ENCODE data around the gene RALGPS2.
A peak's percentile ranks its signal among the peaks of the same experiment; 100 is the strongest.

DNA sequence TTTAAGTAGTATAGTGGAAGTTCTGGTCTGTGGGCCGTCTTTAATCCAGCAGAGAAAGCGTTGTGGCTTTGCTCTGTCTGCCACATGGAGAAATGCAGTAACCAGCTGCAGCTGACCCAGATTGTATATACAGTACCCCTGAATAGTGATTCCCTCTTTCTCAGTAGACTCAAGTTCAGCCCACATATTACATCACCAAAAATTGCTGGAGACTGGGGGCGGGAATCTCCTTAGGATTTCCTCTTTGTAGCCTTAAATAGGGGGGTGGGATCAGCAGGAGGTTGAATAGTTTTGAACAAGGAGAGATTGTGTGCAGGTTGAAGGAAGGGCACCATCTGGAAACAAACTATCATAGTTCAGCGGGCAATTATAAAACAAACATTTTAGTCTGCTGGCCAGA is 145.9 kb downstream of the RALGPS2 start, which contains the start of gene ANGPTL1:
- TF ChIP-seq, protein P1, sequence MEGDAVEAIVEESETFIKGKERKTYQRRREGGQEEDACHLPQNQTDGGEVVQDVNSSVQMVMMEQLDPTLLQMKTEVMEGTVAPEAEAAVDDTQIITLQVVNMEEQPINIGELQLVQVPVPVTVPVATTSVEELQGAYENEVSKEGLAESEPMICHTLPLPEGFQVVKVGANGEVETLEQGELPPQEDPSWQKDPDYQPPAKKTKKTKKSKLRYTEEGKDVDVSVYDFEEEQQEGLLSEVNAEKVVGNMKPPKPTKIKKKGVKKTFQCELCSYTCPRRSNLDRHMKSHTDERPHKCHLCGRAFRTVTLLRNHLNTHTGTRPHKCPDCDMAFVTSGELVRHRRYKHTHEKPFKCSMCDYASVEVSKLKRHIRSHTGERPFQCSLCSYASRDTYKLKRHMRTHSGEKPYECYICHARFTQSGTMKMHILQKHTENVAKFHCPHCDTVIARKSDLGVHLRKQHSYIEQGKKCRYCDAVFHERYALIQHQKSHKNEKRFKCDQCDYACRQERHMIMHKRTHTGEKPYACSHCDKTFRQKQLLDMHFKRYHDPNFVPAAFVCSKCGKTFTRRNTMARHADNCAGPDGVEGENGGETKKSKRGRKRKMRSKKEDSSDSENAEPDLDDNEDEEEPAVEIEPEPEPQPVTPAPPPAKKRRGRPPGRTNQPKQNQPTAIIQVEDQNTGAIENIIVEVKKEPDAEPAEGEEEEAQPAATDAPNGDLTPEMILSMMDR (IDR thresholded peaks at IDR 0.05), result no peak
- TF ChIP-seq POLR2A (IDR thresholded peaks at IDR 0.05), result peak in 1 of 2 donors; percentile 57

Measured in adrenal gland (tissue), 5 donors.